T-helper 17 cell (primary cell): Measurements from ENCODE around the gene PDZRN4. TPM values are rescaled to one million over a fixed set of nuclear protein-coding genes. Genes with fewer than 3 reads are reported as not detected.
"Not testable (repeated sequence)": the region's sequence is repeated elsewhere in the genome, so short reads cannot be mapped to it uniquely, and the experiment has no call there.

ENCODE experiments used
- ATAC-seq: fragments of 150-1000 bp; cut with Tn5 transposase; 2 replicates; pipeline ENCODE4 v1.10.0; 2021; ENCODE audit warnings: mild to moderate bottlenecking, moderate library complexity
- DNase-seq, 3 donors: peaks; one replicate each; pipeline versions ENCODE4 v3.0.0 to v3.0.0-alpha.2; 2020 to 2021
- H3K9me3 ChIP-seq: one replicate; pipeline ENCODE4 v1.7.0; 2013; ENCODE audit warnings: low read length, mild to moderate bottlenecking; ENCODE audit not compliant: control insufficient read depth, poor library complexity, severe bottlenecking
- H3K27ac Mint-ChIP-seq: one replicate; pipeline ENCODE4 v1.8.0; 2022; ENCODE audit warnings: mild to moderate bottlenecking, moderate library complexity, mixed read lengths
- H3K27me3 Mint-ChIP-seq: one replicate; pipeline ENCODE4 v1.8.0; 2022; ENCODE audit warnings: mixed read lengths
- H3K36me3 Mint-ChIP-seq: one replicate; pipeline ENCODE4 v1.8.0; 2022; ENCODE audit warnings: low read depth, mixed read lengths
- H3K4me1 Mint-ChIP-seq: one replicate; pipeline ENCODE4 v1.8.0; 2022; ENCODE audit warnings: mild to moderate bottlenecking, mixed read lengths
- H3K4me3 Mint-ChIP-seq: one replicate; pipeline ENCODE4 v1.8.0; 2022; ENCODE audit warnings: mild to moderate bottlenecking, moderate library complexity, mixed read lengths
- total RNA-seq, 4 donors: library from RNA in 2 of 4; stranded (reverse) in 2 of 4; gene quantifications; one replicate each; pipeline ENCODE4 v1.2.3 and lab custom pipeline; 2022 to 2026

Gene PDZRN4
- total RNA-seq, 2 donors from 2014 or later, result not detected

- ATAC-seq (no peak), DNase-seq (no peak)
- Mint-ChIP-seq H3K27ac (no peak overlapping the region), H3K4me3 (no peak overlapping the region), H3K27me3 (peaks cover 37% of the 10 kb centered on the region), H3K36me3 (no peaks in the 10 kb centered on the region), H3K4me1 (no peaks in the 10 kb centered on the region)
- H3K9me3 ChIP-seq, result no peaks in the 10 kb centered on the region
These were observed 86.5 kb downstream of the PDZRN4 start for GRCh38 chr12:41274643-41275042.

- Mint-ChIP-seq H3K4me3 (no peak overlapping the region), H3K36me3 (no peaks in the 10 kb centered on the region), H3K27me3 (peaks cover 25% of the 10 kb centered on the region), H3K4me1 (no peaks in the 10 kb centered on the region), H3K27ac (no peak overlapping the region)
- ATAC-seq (no peak), DNase-seq (no peak)
- H3K9me3 ChIP-seq, result no peaks in the 10 kb centered on the region
These were observed 89.2 kb downstream of the PDZRN4 start for GRCh38 chr12:41277100-41277945.

- no peaks in the 10 kb centered on the region for H3K9me3 ChIP-seq
- Mint-ChIP-seq H3K27ac (no peak overlapping the region), H3K27me3 (peaks cover 22% of the 10 kb centered on the region), H3K4me1 (no peaks in the 10 kb centered on the region), H3K36me3 (no peaks in the 10 kb centered on the region), H3K4me3 (no peak overlapping the region)
- DNase-seq (no peak), ATAC-seq (no peak)
These were observed 89.8 kb downstream of the PDZRN4 start for GRCh38 chr12:41277946-41278267.

GRCh38 chr12:41280341-41281095, 92.4 kb downstream of the PDZRN4 start:
- not testable (repeated sequence) for DNase-seq, H3K4me3 Mint-ChIP-seq, H3K36me3 Mint-ChIP-seq, H3K4me1 Mint-ChIP-seq, H3K27ac Mint-ChIP-seq, H3K9me3 ChIP-seq, ATAC-seq
- peaks cover 10% of the 10 kb centered on the region for H3K27me3 Mint-ChIP-seq

GRCh38 chr12:41285470-41285869, 97.3 kb downstream of the PDZRN4 start:
- H3K4me3 Mint-ChIP-seq, H3K4me1 Mint-ChIP-seq, H3K27ac Mint-ChIP-seq, H3K36me3 Mint-ChIP-seq, H3K9me3 ChIP-seq, H3K27me3 Mint-ChIP-seq, ATAC-seq, DNase-seq: not testable (repeated sequence)

GRCh38 chr12:41286426-41286825, 98.3 kb downstream of the PDZRN4 start:
- peaks cover 5% of the 10 kb centered on the region for H3K27me3 Mint-ChIP-seq
- ATAC-seq, result no peak
- DNase-seq, result no peak
- H3K9me3 ChIP-seq, result no peaks in the 10 kb centered on the region
- no peaks in the 10 kb centered on the region for H3K36me3 Mint-ChIP-seq
- H3K27ac Mint-ChIP-seq, result no peak overlapping the region
- no peaks in the 10 kb centered on the region for H3K4me1 Mint-ChIP-seq
- no peak overlapping the region for H3K4me3 Mint-ChIP-seq

GRCh38 chr12:41287500-41288141, 99.5 kb downstream of the PDZRN4 start:
- DNase-seq (no peak), ATAC-seq (no peak)
- H3K36me3 Mint-ChIP-seq, result no peaks in the 10 kb centered on the region
- no peak overlapping the region for H3K4me3 Mint-ChIP-seq
- H3K27me3 Mint-ChIP-seq, result peaks cover 5% of the 10 kb centered on the region
- H3K4me1 Mint-ChIP-seq, result no peaks in the 10 kb centered on the region
- H3K27ac Mint-ChIP-seq, result no peak overlapping the region
- no peaks in the 10 kb centered on the region for H3K9me3 ChIP-seq

- H3K4me1 Mint-ChIP-seq, result no peaks in the 10 kb centered on the region
- H3K9me3 ChIP-seq, result no peaks in the 10 kb centered on the region
- ATAC-seq, result no peak
- no peak for DNase-seq
- H3K27me3 Mint-ChIP-seq, result peaks cover 5% of the 10 kb centered on the region
- no peak overlapping the region for H3K27ac Mint-ChIP-seq
- H3K4me3 Mint-ChIP-seq, result no peak overlapping the region
- H3K36me3 Mint-ChIP-seq, result no peaks in the 10 kb centered on the region
These were observed 100.2 kb downstream of the PDZRN4 start for GRCh38 chr12:41288142-41288811.

- Mint-ChIP-seq H3K27ac (no peak overlapping the region), H3K36me3 (no peaks in the 10 kb centered on the region), H3K4me1 (no peaks in the 10 kb centered on the region), H3K4me3 (no peak overlapping the region), H3K27me3 (peaks cover 5% of the 10 kb centered on the region)
- ATAC-seq (no peak), DNase-seq (no peak)
- no peaks in the 10 kb centered on the region for H3K9me3 ChIP-seq
These were observed 101.4 kb downstream of the PDZRN4 start for GRCh38 chr12:41289501-41289900.

- Mint-ChIP-seq H3K36me3 (no peaks in the 10 kb centered on the region), H3K4me1 (no peaks in the 10 kb centered on the region), H3K4me3 (no peak overlapping the region), H3K27me3 (peaks cover 5% of the 10 kb centered on the region), H3K27ac (no peak overlapping the region)
- H3K9me3 ChIP-seq, result no peaks in the 10 kb centered on the region
- DNase-seq (no peak), ATAC-seq (no peak)
These were observed 104.9 kb downstream of the PDZRN4 start for GRCh38 chr12:41293011-41293410.

GRCh38 chr12:41293461-41293860, 105.3 kb downstream of the PDZRN4 start:
- no peaks in the 10 kb centered on the region for H3K9me3 ChIP-seq
- ATAC-seq (no peak), DNase-seq (no peak)
- H3K27ac Mint-ChIP-seq, result no peak overlapping the region
- no peak overlapping the region for H3K4me3 Mint-ChIP-seq
- no peaks in the 10 kb centered on the region for H3K36me3 Mint-ChIP-seq
- peaks cover 1% of the 10 kb centered on the region for H3K27me3 Mint-ChIP-seq
- no peaks in the 10 kb centered on the region for H3K4me1 Mint-ChIP-seq

GRCh38 chr12:41302979-41303403, 114.9 kb downstream of the PDZRN4 start:
- Mint-ChIP-seq H3K36me3 (no peaks in the 10 kb centered on the region), H3K4me1 (no peaks in the 10 kb centered on the region), H3K27me3 (peaks cover 15% of the 10 kb centered on the region), H3K4me3 (no peak overlapping the region), H3K27ac (no peak overlapping the region)
- ATAC-seq (no peak), DNase-seq (no peak)
- no peaks in the 10 kb centered on the region for H3K9me3 ChIP-seq

- H3K27me3 Mint-ChIP-seq, result peaks cover 15% of the 10 kb centered on the region
- no peaks in the 10 kb centered on the region for H3K9me3 ChIP-seq
- H3K4me1 Mint-ChIP-seq, result no peaks in the 10 kb centered on the region
- H3K27ac Mint-ChIP-seq, result no peak overlapping the region
- ATAC-seq (no peak), DNase-seq (no peak)
- no peaks in the 10 kb centered on the region for H3K36me3 Mint-ChIP-seq
- H3K4me3 Mint-ChIP-seq, result no peak overlapping the region
These were observed 116.4 kb downstream of the PDZRN4 start for GRCh38 chr12:41304526-41304925.
